OCI-M1 (cell line): Measurements from ENCODE around the gene ADAMTS18.
"Not testable (repeated sequence)": the region's sequence is repeated elsewhere in the genome, so short reads cannot be mapped to it uniquely, and the experiment has no call there.

Experiments
- DNase-seq: peaks from one replicate; lab custom pipeline; 2025; lab: John Stamatoyannopoulos, UW

Gene ADAMTS18

GRCh38 chr16:77324729-77325128 is 110.1 kb downstream of the ADAMTS18 start:
- peak; percentile 9 for DNase-seq

DNA sequence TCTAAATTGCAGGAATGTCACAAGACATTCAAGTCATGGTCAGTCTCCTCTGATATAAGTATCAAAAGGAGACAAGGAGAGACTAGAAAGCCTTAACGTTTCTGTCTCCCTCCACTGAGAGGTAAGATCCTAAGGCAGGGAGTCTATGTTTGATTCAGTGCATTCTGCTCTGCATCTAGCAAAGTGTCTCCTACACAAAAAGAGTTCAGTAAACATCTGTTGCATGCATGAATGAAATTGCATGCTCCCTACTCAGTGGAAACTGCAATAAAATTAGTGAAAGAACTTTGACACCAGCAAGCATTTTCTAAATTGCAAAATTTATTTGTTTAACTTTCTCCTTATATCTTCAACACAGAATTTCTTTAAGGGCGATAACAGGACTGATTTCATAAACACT is 111.1 kb downstream of the ADAMTS18 start:
- DNase-seq: no peak

- no peak for DNase-seq
These were observed 112.1 kb downstream of the ADAMTS18 start for GRCh38 chr16:77322757-77323156.

GRCh38 chr16:77317059-77317458 is 117.8 kb downstream of the ADAMTS18 start:
- no peak for DNase-seq

DNA sequence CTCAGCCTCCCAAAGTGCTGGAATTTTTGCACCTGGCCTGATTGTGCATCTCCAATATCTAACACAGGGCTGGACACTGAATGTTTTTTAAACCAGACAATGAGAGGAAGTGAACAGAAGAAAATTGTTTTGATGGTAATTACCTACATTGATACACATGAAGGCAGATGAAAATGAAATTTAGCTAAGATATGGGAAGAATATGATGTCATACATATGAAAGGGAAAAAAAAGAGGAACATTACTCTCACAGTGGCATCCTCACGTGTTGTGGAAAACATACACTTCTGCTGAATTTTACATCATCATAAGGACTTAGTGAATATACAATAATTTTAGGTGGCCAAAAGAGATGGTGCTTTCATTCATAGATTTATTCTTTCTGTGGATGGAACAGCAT is 124.0 kb downstream of the ADAMTS18 start:
- DNase-seq: no peak

DNA sequence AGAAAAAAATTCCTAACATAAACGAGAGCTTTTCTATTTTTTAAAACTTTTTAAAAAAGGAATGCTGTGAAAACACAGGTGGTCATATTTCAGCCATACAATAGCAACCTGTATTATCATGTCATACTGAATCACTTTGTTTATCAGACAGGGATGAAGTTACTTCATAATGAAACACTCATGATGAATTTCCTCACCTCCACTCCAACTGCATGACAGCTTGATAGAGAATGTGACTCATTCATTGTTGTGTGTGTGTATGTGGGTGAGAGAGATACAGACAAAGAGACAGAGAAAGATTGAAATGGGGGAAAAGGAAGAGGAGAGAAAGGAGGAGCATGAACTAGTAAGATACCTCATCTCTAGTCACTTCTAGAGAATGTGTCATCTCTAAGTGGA is 126.7 kb downstream of the ADAMTS18 start:
- no peak for DNase-seq

- no peak for DNase-seq
These were observed 127.2 kb downstream of the ADAMTS18 start for GRCh38 chr16:77307426-77308162.

- DNase-seq: no peak
These were observed 128.8 kb downstream of the ADAMTS18 start for GRCh38 chr16:77306075-77306474.

GRCh38 chr16:77304877-77305276 is 130.0 kb downstream of the ADAMTS18 start:
- DNase-seq: no peak

GRCh38 chr16:77304134-77304533 is 130.7 kb downstream of the ADAMTS18 start:
- DNase-seq: no peak

GRCh38 chr16:77302674-77303073 is 132.2 kb downstream of the ADAMTS18 start:
- no peak for DNase-seq

DNA sequence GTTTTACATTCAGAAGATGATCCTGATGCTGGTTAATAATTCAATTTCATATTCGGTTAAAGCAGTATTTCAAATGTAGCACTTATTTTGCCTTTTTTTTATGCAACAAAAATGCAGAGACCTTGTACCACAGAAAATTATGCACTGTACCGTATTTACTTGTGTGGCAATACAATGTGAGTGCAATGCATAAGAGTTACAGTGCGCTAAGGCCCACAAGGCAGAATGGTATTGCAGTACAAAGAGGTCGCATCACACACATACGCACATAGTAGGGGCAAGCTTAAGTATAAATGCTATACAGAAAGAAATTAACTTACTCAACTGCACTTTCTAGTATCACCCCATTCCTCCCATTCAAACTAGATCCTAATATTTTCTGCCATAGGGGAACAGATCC is 132.6 kb downstream of the ADAMTS18 start:
- DNase-seq: no peak

GRCh38 chr16:77300256-77300655 is 134.6 kb downstream of the ADAMTS18 start:
- DNase-seq: no peak

- no peak for DNase-seq
These were observed 135.4 kb downstream of the ADAMTS18 start for GRCh38 chr16:77299395-77299794.

DNA sequence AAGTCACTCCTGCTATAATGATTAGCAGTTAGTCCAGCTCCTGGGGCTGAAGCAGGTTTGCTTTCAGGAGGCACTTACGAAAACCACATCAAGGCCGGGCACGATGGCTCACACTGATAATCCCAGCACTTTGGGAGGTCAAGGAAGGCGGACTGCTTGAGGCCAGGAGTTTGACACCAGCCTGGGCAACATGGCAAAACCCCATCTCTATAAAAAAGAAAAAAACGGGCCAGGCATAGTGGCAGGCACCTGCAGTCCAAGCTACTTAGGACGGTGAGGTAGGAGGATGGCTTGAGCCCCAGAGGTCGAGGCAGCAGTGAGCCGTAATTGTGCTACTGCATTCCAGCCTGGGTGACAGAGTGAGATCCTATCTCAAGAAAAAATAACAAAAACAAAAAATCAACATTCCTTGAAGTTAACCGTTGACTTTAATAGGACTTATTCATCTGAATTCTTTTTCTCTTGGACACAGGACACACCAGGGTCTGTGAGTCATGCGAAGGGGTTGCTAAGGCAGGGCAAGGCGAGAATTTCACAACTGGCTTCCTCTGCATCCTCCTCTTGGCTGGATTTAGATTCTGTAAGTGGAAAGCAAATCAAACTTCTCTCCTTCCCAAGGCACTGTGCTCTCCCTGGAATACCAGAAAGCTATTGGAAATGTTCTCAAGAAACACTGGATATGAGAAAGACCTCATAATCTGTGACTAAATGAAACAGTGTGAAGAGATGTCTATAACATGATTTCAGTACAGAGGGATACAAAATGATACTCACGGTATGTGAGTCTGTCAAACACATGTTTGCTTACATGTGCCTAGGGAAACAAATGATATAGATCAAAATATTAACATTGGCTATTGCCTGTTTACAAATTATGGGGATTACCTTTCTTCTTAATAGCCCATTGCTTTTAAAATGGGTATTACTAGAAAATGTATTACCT is 136.1 kb downstream of the ADAMTS18 start:
- no peak for DNase-seq

DNA sequence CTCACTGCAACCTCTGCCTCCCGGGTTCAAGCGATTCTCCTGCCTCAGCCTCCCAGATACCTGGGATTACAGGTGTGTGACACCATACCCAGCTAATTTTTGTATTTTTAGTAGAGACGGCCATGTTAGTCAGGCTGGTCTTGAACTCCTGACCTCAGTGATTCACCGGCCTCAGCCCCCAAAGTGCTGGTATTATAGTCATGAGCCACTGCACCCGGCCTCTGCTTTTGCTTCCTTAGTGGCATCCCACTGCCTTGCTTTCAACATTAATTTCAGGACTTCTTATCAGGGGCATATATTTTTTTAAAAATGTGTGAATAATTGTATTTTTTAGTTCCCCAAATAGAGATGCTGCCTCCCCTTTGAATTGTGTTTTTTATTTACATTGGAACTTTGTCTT is 136.8 kb downstream of the ADAMTS18 start:
- DNase-seq: no peak

GRCh38 chr16:77295896-77296295 is 138.9 kb downstream of the ADAMTS18 start:
- DNase-seq: no peak

DNA sequence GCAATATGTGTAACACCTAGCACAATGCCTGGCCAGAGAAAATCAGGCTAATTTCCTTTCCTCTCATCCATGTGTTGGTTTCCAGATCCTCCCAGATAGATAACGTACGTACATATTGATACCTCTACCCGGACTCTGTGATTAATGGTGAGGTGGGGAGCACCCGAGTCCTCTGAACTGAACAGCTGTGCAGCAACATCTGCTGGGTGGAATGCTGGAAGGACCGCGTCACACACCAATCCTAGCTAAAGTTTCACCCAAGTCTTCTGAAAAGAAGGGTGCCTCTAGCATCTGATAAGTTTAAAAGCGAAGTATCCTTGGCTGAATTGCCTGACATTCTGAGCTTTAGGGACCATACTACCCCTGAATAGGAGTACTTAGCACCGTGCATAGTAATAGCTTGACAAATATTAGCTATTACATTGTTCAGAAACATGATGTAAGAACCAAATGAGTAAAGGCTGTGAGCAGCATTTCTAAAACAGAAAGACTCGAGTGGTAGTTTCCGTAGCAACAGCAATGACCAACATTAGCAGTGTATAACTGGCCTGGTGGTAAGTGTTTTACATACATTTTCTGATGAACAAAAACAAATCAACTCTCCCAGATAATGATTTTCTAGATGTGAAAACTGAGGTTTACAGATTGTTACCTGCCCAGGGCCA is 144.3 kb downstream of the ADAMTS18 start:
- no peak for DNase-seq

DNA sequence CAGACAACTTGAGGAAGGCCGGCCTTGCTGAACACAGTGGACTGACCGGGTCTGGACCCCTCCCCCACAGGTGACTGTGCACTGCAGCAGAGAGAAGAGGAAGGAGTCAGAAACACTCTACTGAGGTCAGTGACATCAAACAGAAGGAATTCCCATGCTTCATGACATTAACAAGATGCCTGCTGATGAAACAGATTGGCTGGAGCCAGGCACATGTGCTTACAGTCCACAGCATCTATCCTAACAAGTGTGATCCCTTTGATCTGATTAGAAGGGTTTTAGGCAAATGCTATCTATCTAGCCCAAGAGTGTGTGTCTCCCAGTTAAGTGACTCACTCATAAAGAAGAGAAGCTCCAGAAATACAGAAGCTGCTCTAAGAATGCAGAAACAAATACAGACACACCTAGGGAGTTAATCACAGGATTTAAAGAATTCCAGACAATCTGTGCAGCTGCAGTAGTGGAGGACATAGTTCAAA is 145.5 kb downstream of the ADAMTS18 start:
- DNase-seq: no peak

DNA sequence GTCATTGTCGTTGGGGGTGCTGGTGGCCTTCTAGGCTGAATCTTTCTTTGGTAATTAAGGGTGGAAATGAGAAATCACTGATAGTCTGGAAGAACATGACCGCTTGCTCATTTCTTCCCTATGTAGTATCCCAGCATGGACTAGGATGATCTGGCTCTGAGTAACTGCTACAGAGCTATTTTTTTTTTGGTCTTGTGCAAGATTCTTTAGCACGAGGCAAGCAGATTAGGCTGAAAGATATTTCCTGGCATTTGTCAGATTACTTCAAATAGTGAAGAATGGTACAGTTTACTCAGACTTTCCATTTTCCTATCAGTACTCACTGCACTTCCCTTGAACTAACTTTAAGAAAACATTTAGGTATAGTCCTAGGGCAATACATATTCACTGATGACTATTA is 146.6 kb downstream of the ADAMTS18 start:
- no peak for DNase-seq

DNA sequence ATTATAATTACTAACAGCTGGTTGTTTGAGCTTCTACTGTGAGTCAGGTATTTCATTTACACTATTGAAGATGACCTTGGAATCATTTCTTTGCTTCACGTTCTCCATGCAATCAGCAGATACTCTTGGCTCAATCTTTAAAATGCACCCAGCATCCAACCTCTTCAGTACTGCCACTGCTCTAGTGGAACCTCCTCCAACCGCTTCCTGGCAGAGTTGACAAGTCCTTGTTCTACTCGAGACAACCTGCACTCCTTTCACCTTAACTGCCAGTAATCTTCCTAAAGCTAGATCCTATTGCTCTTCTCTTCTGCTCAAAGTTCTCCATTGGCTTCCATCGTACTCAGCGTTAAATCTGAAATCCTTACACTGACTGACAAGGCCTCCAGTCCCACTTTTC is 149.2 kb downstream of the ADAMTS18 start:
- DNase-seq: no peak

DNA sequence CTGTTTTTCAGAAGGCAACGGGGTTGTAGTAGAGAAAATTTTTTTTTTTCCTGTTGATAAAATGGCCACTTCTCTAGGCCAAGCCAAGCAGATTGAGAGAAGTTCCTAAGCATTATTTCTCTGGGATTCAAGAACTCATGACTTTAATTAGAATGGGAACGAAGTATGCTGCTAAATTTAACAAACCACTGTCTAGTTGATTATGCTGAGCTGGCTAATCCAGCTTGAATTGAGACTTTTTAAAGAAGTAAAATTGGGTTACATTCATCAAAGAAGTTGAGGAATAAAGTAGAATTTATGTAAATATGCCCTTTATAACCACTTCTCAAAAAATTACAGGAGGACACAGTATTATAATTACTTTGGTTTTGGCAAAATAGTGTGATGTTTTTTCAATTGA is 152.5 kb downstream of the ADAMTS18 start:
- DNase-seq: no peak

- not testable (repeated sequence) for DNase-seq
These were observed 155.5 kb downstream of the ADAMTS18 start for GRCh38 chr16:77279316-77279715.
